Aorta (tissue), 5 donors: ENCODE measurements around the gene SAP130. TPM values are rescaled to one million over a fixed set of nuclear protein-coding genes. Genes with fewer than 3 reads are reported as not detected.
"Not testable (repeated sequence)": the region's sequence is repeated elsewhere in the genome, so short reads cannot be mapped to it uniquely, and the experiment has no call there.

Experiments
- ATAC-seq: fragments of 200-7000 bp; cut with Tn5 transposase; one replicate; pipeline ENCODE4 v1.9.1; 2022; ENCODE audit warnings: moderate library complexity; ENCODE audit not compliant: low FRiP score
- DNase-seq, 2 donors: peaks; one replicate each; pipeline ENCODE4 v3.0.0-alpha.2; 2020
- H3K27ac ChIP-seq, 2 donors: one replicate each; pipeline ENCODE4 v1.5.1; 2013; ENCODE audit warnings: low read length in 2 of 2, mild to moderate bottlenecking in 2 of 2, moderate library complexity in 2 of 2, control low read depth in 1 of 2, inconsistent platforms in 1 of 2, low read depth in 1 of 2
- H3K27me3 ChIP-seq, 2 donors: one replicate each; pipeline ENCODE4 v1.6.1; 2013; ENCODE audit warnings: control low read depth in 1 of 2, low read length in 1 of 2, mild to moderate bottlenecking in 1 of 2, moderate library complexity in 1 of 2; ENCODE audit not compliant: insufficient read depth in 2 of 2, control insufficient read depth in 1 of 2
- H3K36me3 ChIP-seq, 2 donors: one replicate each; pipeline ENCODE4 v1.6.1; 2013; ENCODE audit warnings: control low read depth in 1 of 2, low read length in 1 of 2, mild to moderate bottlenecking in 1 of 2; ENCODE audit not compliant: insufficient read depth in 2 of 2, control insufficient read depth in 1 of 2
- H3K4me1 ChIP-seq, 2 donors: one replicate each; pipeline ENCODE4 v1.6.1; 2013; ENCODE audit warnings: low read length in 2 of 2, control low read depth in 1 of 2, mild to moderate bottlenecking in 1 of 2, moderate library complexity in 1 of 2; ENCODE audit not compliant: insufficient read depth in 2 of 2, control insufficient read depth in 1 of 2
- H3K4me3 ChIP-seq, 2 donors: one replicate each; pipeline ENCODE4 v1.5.1; 2013; ENCODE audit warnings: low read length in 2 of 2, control low read depth in 1 of 2, mild to moderate bottlenecking in 1 of 2
- H3K9me3 ChIP-seq: one replicate; pipeline ENCODE4 v1.6.1; 2013; ENCODE audit warnings: mild to moderate bottlenecking, low read length; ENCODE audit not compliant: control insufficient read depth
- WGBS, 2 donors: extraction: QIAGEN DNeasy Blood & Tissue Kit; methylation state at CpG; one replicate each; pipeline ENCODE4 v1.1.7; 2013; 5-methylcytosine and 5-hydroxymethylcytosine counted together
- intact Hi-C, 2 donors: fragments of 100-400 bp; cut with DNase I; formaldehyde crosslinking; loops; one replicate each; pipeline versions ENCODE4 v1.14.2 to v1.15.0; 2022
- polyA plus RNA-seq, 2 donors: library from polyadenylated mRNA; stranded (reverse); fragments of 200-250 nt; gene quantifications; one replicate each; pipeline ENCODE4 v1.2.3, GENCODE V29; 2013
- total RNA-seq, 2 donors: library from RNA; stranded (reverse); fragmentation: NEBNext Ultra II Directional; extraction: Animal tissue kit (Norgen Biotek cat#: 25700); gene quantifications; one replicate each; pipeline ENCODE4 v1.2.1, GENCODE V29; 2021
- donor health status: healthy with polysubstance abuse.
- donor health status: Bipolar disorder and iron deficiency.
- donor health status: DM: no; HTN: no; CAD: no.
- donor health status: DM: no; HTN: no; CAD: no.
- donor health status: DM: yes; HTN: yes; CAD: no.

SAP130 gene
- total and polyA plus RNA-seq, 4 donors: 3.6 to 23.8 (median 16.3) TPM

DNA sequence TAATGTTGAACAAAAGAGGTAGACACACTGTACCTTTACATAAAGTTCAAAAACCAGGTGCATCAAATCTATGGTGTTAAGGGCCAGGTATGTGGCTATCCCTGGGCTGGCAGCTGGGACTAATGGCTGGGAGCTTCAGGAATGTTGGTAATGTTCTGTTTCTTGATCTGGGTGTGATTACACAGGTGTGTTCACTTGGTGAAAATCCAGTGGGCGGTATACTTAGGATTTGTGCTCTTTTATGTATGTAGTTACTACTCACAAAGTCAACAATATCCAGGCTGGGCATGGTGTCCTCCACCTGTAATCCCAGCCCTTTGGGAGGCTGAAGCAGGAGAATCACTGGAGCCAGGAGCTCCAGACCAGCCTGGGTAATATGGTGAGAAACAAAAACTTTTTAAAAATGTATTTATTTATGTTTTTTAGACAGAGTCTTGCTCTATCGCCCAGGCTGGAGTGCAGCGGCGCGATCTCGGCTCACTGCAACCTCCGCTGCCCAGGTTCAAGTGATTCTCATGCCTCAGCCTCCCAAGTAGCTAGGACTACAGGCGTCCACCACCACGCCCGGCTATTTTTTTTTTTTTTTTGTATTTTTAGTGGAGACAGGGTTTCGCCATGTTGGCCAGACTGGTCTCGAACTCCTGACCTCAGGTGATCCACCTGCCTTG is 120.0 kb downstream of the SAP130 start:
- H3K27ac ChIP-seq, ATAC-seq: not testable (repeated sequence)
- WGBS, 2 donors: 92% methylated on average over 12 of the region's 12 CpGs

DNA sequence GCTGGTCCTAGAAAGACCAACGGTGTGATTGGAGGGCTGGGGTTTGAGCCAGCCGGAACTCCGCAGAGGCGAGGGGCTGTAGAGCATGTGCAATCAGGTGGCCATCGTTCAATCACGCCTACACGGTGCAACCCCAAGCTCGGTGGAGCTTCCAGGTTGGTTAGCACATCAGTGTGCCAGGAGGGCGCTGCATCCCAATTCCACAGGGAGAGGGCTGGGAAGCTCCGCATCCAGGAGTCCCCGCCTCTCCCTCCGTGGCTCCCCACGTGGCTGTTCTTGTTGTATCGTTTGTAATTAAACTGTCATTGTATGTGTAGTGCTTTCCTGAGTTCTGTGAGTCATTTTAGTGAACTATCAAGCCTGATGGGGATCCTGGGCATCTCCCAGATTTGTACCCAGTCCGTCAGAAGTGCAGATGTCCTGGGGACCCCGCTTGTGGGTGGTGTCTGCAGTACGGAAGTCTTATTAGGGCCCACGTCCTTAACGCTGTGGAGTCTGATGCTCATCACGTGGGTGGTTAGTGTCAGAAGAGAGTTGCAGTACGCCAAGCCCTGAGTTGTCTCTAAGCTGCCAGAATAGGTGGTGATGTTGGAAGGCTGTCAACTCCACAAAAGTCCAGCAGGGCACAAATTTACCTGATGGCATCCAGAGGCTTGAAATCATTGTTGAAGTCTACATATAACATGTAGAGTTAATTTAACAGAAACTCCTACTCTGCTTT is 121.5 kb downstream of the SAP130 start:
- WGBS, 2 donors: 58 to 64% methylated on average over 21 of the region's 21 CpGs
- no peak overlapping the region for H3K27ac ChIP-seq
- ATAC-seq: no peak
- H3K4me1 ChIP-seq: no peaks in the 10 kb centered on the region
- no peaks in the 10 kb centered on the region for H3K27me3 ChIP-seq
- no peaks in the 10 kb centered on the region for H3K9me3 ChIP-seq
- H3K4me3 ChIP-seq: no peak overlapping the region
- no peaks in the 10 kb centered on the region for H3K36me3 ChIP-seq
- intact Hi-C loops: no loop called here
- no peak for DNase-seq

More for the DNA sequence above, 120.0 kb downstream of the SAP130 start:
- H3K36me3 ChIP-seq, H3K4me1 ChIP-seq, H3K4me3 ChIP-seq, DNase-seq, intact Hi-C loops, H3K27me3 ChIP-seq, H3K9me3 ChIP-seq: not testable (repeated sequence)

DNA sequence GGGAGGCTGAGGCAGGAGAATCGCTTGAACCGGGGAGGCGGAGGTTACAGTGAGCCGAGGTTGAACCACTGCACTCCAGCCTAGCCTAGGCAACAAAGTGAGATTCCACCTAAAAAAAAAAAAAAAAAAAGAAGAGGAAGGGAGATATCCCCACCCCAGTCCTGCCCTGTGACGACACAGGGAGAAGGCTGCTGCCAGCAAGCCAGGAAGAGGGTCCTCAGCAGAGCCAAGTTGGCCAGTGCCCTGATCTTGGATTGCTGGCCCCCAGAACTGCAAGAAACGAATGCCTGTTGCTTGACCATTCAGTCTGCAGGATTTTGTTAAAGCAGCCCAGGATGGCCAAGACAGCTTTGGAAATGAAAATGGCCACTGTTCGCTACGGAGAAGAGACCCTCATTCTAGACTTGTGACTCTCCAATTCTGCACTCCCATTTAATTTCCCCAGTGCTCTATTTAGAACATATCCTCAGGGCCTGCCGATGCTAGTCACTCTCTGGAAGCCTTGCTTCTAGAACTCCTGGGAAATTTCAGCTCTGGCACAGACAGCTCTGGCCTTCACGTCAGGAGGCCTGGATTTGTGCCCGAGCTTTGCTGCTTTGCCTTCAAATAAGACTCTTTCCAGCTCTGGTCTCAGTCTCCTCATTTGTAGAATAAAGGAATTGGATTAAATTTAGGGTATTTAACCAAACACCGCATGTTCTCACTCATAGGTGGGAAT is 126.4 kb downstream of the SAP130 start:
- Histone ChIP-seq H3K4me3 (no peak overlapping the region), H3K36me3 (no peaks in the 10 kb centered on the region), H3K27ac (peak overlapping the region in 1 of 2 donors; percentile 21), H3K9me3 (no peaks in the 10 kb centered on the region), H3K27me3 (no peaks in the 10 kb centered on the region), H3K4me1 (no peaks in the 10 kb centered on the region)
- WGBS, 2 donors: 33 to 34% methylated on average over 12 of the region's 12 CpGs
- intact Hi-C loops: no loop called here
- ATAC-seq (peak; percentile 88), DNase-seq (peak; percentile 79 to 81)

DNA sequence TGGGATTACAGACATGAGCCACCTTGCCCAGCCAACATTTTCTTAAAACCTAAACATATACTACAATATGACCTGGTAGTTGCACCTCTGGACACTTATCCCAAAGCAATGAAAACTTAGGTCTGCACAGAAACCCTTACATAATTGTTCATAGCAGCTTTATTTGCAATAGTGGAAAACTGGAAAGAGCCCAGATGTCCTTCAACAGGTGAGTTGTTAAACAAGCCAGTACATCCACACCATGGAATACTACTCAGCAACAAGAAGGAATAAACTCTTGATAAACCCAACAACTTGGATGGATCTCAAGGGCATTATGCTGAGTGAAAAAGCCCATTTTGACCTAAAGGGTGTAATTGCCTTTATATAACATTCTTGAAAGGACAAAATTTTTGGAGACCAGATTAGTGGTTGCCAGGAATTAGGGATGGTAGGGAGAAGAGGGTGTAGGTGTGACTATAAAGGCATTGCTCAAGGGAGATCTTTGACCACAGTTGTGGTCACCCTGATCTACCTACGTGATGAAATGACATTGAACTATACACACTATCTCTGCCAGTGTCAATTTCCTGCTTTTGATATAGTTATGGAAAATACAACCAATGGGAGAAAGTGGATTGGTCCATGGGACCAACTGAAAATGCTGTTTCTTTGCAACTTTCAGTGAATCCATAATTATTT is 130.2 kb downstream of the SAP130 start:
- intact Hi-C loops: loop anchor here in 1 of 2 donors (10.0 kb wide), 1 partner anchor 197 kb away; the partner anchor contains the start of gene UGGT1
- DNase-seq (no peak), ATAC-seq (no peak)

DNA sequence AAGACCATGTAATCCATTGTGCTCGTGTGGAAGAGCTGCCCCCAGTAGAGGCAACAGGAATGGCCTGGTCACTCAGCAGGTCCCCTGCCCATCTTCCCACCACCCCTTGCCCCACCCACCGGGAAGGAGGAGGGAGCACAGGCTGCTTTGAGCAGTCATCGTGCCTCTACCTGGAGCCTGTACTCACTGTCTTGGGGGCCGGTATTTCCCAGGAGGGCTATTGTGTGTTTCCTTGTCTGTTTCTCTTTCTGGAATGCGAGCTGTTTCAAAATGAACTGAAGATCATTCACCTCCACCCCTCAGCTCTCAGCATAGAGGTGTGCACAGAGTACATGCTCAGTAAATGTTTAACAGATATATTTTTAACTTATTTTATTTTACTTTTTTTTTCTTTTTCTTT is 134.4 kb downstream of the SAP130 start:
- H3K27me3 ChIP-seq: no peaks in the 10 kb centered on the region
- H3K4me3 ChIP-seq: no peak overlapping the region
- 66 to 68% methylated on average over 5 of the region's 5 CpGs for WGBS, 2 donors
- intact Hi-C loops: loop anchor here in 1 of 2 donors (10.0 kb wide), 1 partner anchor 201 kb away; the partner anchor contains the start of gene UGGT1
- DNase-seq (no peak), ATAC-seq (no peak)
- H3K36me3 ChIP-seq: peaks cover 0 to 2% of the 10 kb centered on the region in 2 donors
- H3K27ac ChIP-seq: no peak overlapping the region
- H3K4me1 ChIP-seq: no peaks in the 10 kb centered on the region
- H3K9me3 ChIP-seq: no peaks in the 10 kb centered on the region

More for the DNA sequence above, 130.2 kb downstream of the SAP130 start:
- Histone ChIP-seq H3K27me3 (no peaks in the 10 kb centered on the region), H3K9me3 (no peaks in the 10 kb centered on the region), H3K4me3 (no peak overlapping the region), H3K36me3 (no peaks in the 10 kb centered on the region), H3K27ac (no peak overlapping the region), H3K4me1 (no peaks in the 10 kb centered on the region)
- 65 to 79% methylated on average over 1 of the region's 1 CpG for whole genome bisulfite sequencing, 2 donors

DNA sequence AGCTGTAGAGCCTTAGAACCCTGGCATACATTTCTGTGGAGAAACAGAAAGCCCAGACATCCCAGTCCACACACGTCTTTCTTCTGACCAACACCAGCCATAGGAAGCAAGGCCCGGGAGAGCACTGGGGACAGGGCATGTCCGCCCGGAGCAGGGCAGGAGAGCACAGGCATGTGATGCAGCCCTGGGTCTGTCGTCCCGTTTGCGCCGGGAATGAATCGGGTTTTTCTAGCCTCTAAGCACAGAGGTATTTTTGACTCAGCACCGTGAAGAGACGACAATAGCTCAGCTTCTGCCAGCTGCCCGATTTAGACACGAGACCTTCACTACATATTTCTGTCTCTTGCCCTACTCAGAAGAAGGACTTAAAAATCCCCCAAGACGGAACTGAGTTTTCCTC is 134.8 kb downstream of the SAP130 start:
- intact Hi-C loops: loop anchor here in 1 of 2 donors (10.0 kb wide), 1 partner anchor 202 kb away; the partner anchor contains the start of gene UGGT1
- H3K4me1 ChIP-seq: no peaks in the 10 kb centered on the region
- H3K9me3 ChIP-seq: no peaks in the 10 kb centered on the region
- no peaks in the 10 kb centered on the region for H3K27me3 ChIP-seq
- DNase-seq (no peak), ATAC-seq (no peak)
- H3K36me3 ChIP-seq: peaks cover 0 to 2% of the 10 kb centered on the region in 2 donors
- H3K4me3 ChIP-seq: no peak overlapping the region
- H3K27ac ChIP-seq: no peak overlapping the region
- 81 to 82% methylated on average over 14 of the region's 14 CpGs for WGBS, 2 donors

DNA sequence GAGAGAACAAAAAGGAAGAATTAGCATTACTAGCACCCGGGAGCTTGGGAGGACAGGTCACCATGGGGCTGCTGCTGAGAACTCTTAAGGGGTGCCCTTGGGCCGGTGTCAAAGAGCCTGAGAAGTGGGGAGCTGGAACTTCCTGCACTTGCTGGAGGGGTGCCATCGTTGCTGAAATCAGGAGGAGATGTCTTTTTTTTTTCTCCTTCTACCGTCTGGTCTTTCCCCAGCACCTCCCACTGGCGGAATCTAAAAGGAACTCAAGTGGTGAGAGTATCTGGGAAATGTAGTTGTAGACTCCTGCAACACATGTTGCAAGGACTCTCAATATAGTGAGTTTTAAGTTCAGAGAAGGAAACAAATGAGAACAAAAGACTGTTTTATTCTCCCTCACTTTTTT is 136.0 kb downstream of the SAP130 start:
- ATAC-seq: no peak
- Histone ChIP-seq H3K4me3 (no peak overlapping the region), H3K9me3 (no peaks in the 10 kb centered on the region), H3K4me1 (peaks cover 2 to 8% of the 10 kb centered on the region in 2 donors), H3K27ac (no peak overlapping the region), H3K36me3 (peaks cover 0 to 2% of the 10 kb centered on the region in 2 donors), H3K27me3 (no peaks in the 10 kb centered on the region)
- intact Hi-C loops: loop anchor here in 1 of 2 donors (10.0 kb wide), 1 partner anchor 203 kb away; the partner anchor contains the start of gene UGGT1
- no peak for DNase-seq
- 62 to 66% methylated on average over 5 of the region's 5 CpGs for WGBS, 2 donors
